K562 (cell line): ENCODE results near the gene MIX23. TPM values are rescaled to one million over a fixed set of nuclear protein-coding genes. Genes with fewer than 3 reads are reported as not detected.
A peak's percentile ranks its signal among the peaks of the same experiment; 100 is the strongest.

Experiments used
- CC2D1A ChIP-seq: fragments of 450-650 bp; IDR thresholded peaks from 2 replicates; pipeline ENCODE4 v1.6.1; 2017; ENCODE audit warnings: mild to moderate bottlenecking
- CEBPG ChIP-seq, 3 experiments: fragments of 200-800 bp in 1 of 3; sonication (Bioruptor generic) in 1 of 3; sonication (generic) in 1 of 3; formaldehyde crosslinking in 1 of 3; IDR thresholded peaks in 2 of 3; conservative IDR thresholded peaks in 1 of 3; 2 replicates each; pipeline versions ENCODE4 v1.6.1 to v1.8.0; 2016 to 2022; ENCODE audit warnings: missing compliant biosample characterization in 2 of 3, missing genetic modification characterization in 2 of 3, mild to moderate bottlenecking in 1 of 3, missing genetic modification reagents in 1 of 3
- LEF1 ChIP-seq: fragments of 450-650 bp; IDR thresholded peaks from 2 replicates; pipeline ENCODE4 v1.6.1; 2016; ENCODE audit warnings: mild to moderate bottlenecking
- MAFK ChIP-seq: IDR thresholded peaks from 2 replicates; pipeline ENCODE4 v1.6.1; 2011; ENCODE audit warnings: low read length, improper control_type of control experiment
- SMARCC2 ChIP-seq: fragments of 450-650 bp; IDR thresholded peaks from 2 replicates; pipeline ENCODE4 v1.6.1; 2017; ENCODE audit warnings: antibody characterized with exemption, moderate library complexity, mild to moderate bottlenecking, low read depth
- SOX6 ChIP-seq: fragments of 450-650 bp; IDR thresholded peaks from 2 replicates; pipeline ENCODE4 v1.6.1; 2014; ENCODE audit warnings: mild to moderate bottlenecking
- SRSF3 ChIP-seq: fragments of 200-400 bp; formaldehyde crosslinking; IDR thresholded peaks from 2 replicates; pipeline ENCODE4 v1.6.1; 2016; ENCODE audit warnings: mild to moderate bottlenecking, low read length, moderate library complexity; ENCODE audit not compliant: insufficient read depth
- ZEB2 ChIP-seq: fragments of 450-650 bp; IDR thresholded peaks from 2 replicates; pipeline ENCODE4 v1.6.1; 2016
- polyA plus RNA-seq, 8 experiments: library from polyadenylated mRNA; depleted of rRNA in 4 of 8; stranded (reverse) in 5 of 8; unstranded in 3 of 8; fragments of >200 nt; fragmentation: Nextera tagmentation in 2 of 8; fragmentation: Illumina TruSeq in 1 of 8; extraction: Ambion mirVana in 2 of 8; extraction: Trizol in 1 of 8; gene quantifications; 2 replicates each; pipeline versions ENCODE4 v1.2.1 to v1.2.3, GENCODE V29; 2011 to 2014; ENCODE audit warnings: inconsistent platforms in 1 of 8, missing spikeins in 1 of 8
- total RNA-seq, 7 experiments: library from RNA; depleted of rRNA in 6 of 7; stranded (reverse); fragments of >200 nt in 6 of 7; fragmentation: Illumina TruSeq in 2 of 7; extraction: Trizol in 2 of 7; gene quantifications; 2 replicates each; pipeline versions ENCODE4 v1.2.1 to v1.2.3, GENCODE V29; 2011 to 2021; ENCODE audit warnings: low replicate concordance in 1 of 7
- TF ChIP-seq, protein P1 (sequence below): sonication (generic); formaldehyde crosslinking; IDR thresholded peaks from 2 replicates; pipeline ENCODE4 v1.8.1; 2023; ENCODE audit warnings: mild to moderate bottlenecking, missing genetic modification reagents
- TF ChIP-seq, protein P2 (sequence below): fragments of 200-800 bp; sonication (Bioruptor generic); IDR thresholded peaks from 2 replicates; pipeline ENCODE4 v1.6.1; 2017; ENCODE audit warnings: missing genetic modification characterization, missing compliant biosample characterization
- TF ChIP-seq, protein P3 (sequence below): fragments of 250-450 bp; sonication (Bioruptor Pico); IDR thresholded peaks from 2 replicates; pipeline ENCODE4 v1.8.0; 2022; ENCODE audit warnings: inconsistent platforms, mild to moderate bottlenecking, moderate library complexity, borderline replicate concordance

MIX23 gene
- total and polyA plus RNA-seq, 9 of the 15 experiments (the other 6 are each of a cell fraction or from before 2014, with no cell fraction given), result 45.5 to 185 (median 106) TPM

DNA sequence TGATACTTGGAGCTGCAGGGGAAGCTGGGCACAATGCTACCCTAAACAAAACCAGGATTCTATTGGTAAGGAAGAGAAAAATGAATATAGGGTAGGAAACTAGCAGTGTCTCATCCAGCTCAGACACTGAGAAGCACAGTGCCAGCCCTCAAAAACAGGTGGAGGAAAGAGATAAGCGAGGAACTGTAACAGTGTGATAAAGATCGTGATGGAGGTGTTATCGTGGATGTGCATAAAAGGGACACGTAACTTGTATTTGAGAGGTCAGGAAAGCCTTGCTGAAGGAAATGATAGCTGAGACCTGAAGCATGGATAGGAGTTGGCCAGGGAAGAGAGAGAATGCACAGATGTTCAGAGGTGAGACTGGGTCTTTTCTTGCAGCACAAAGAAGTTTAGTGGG lies 27.4 kb downstream of the MIX23 start (continued):
- TF ChIP-seq, protein P1, sequence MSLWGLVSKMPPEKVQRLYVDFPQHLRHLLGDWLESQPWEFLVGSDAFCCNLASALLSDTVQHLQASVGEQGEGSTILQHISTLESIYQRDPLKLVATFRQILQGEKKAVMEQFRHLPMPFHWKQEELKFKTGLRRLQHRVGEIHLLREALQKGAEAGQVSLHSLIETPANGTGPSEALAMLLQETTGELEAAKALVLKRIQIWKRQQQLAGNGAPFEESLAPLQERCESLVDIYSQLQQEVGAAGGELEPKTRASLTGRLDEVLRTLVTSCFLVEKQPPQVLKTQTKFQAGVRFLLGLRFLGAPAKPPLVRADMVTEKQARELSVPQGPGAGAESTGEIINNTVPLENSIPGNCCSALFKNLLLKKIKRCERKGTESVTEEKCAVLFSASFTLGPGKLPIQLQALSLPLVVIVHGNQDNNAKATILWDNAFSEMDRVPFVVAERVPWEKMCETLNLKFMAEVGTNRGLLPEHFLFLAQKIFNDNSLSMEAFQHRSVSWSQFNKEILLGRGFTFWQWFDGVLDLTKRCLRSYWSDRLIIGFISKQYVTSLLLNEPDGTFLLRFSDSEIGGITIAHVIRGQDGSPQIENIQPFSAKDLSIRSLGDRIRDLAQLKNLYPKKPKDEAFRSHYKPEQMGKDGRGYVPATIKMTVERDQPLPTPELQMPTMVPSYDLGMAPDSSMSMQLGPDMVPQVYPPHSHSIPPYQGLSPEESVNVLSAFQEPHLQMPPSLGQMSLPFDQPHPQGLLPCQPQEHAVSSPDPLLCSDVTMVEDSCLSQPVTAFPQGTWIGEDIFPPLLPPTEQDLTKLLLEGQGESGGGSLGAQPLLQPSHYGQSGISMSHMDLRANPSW (CRISPR knock-in tag), result no peak
- TF ChIP-seq ZEB2, result peak; percentile 82; the same call in 1 of the 2 replicates
- TF ChIP-seq, protein P2, sequence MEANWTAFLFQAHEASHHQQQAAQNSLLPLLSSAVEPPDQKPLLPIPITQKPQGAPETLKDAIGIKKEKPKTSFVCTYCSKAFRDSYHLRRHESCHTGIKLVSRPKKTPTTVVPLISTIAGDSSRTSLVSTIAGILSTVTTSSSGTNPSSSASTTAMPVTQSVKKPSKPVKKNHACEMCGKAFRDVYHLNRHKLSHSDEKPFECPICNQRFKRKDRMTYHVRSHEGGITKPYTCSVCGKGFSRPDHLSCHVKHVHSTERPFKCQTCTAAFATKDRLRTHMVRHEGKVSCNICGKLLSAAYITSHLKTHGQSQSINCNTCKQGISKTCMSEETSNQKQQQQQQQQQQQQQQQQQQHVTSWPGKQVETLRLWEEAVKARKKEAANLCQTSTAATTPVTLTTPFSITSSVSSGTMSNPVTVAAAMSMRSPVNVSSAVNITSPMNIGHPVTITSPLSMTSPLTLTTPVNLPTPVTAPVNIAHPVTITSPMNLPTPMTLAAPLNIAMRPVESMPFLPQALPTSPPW (CRISPR knock-in tag), result no peak
- TF ChIP-seq CC2D1A, result peak; percentile 23; the same call in 1 of the 2 replicates
- TF ChIP-seq, protein P3, sequence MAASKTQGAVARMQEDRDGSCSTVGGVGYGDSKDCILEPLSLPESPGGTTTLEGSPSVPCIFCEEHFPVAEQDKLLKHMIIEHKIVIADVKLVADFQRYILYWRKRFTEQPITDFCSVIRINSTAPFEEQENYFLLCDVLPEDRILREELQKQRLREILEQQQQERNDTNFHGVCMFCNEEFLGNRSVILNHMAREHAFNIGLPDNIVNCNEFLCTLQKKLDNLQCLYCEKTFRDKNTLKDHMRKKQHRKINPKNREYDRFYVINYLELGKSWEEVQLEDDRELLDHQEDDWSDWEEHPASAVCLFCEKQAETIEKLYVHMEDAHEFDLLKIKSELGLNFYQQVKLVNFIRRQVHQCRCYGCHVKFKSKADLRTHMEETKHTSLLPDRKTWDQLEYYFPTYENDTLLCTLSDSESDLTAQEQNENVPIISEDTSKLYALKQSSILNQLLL, result no peak
- no peak for TF ChIP-seq SRSF3
- peak; percentile 65; the same call in 1 of the 2 replicates for TF ChIP-seq LEF1
- TF ChIP-seq SOX6, result peak; percentile 58; the same call in 1 of the 2 replicates
- TF ChIP-seq SMARCC2, result 0 out of 2 replicates have a peak, but pooled peaks have one; percentile 29
- no peak for TF ChIP-seq CEBPG (CRISPR knock-in tag; IDR thresholded peaks at IDR 0.05)
- TF ChIP-seq CEBPG (tag; conservative IDR thresholded peaks at IDR 0.05 in 1 of 2, IDR thresholded peaks at IDR 0.05 in 1 of 2), result no peak
- no peak for TF ChIP-seq MAFK
